Stimulated activated CD4-positive, alpha-beta T cell treated with anti-CD3 and anti-CD28 coated beads, Interleukin-15, amount 100 ng/mL, for 1 hour (primary cell): ENCODE data around the gene F9.
"Not testable (repeated sequence)": the region's sequence is repeated elsewhere in the genome, so short reads cannot be mapped to it uniquely, and the experiment has no call there.

Experiments used
- DNase-seq, 2 donors: peaks; one replicate each; pipeline ENCODE4 v3.0.0-alpha.2; 2020; ENCODE audit warnings: low read depth in 1 of 2, low spot score in 1 of 2

F9 gene

GRCh38 chrX:139530550-139530949, at the start of gene F9:
TSS of gene F9 (plus strand) at chrX:139530739. CDS start at chrX:139530765, 26 bp downstream.
- no peak for DNase-seq

DNA sequence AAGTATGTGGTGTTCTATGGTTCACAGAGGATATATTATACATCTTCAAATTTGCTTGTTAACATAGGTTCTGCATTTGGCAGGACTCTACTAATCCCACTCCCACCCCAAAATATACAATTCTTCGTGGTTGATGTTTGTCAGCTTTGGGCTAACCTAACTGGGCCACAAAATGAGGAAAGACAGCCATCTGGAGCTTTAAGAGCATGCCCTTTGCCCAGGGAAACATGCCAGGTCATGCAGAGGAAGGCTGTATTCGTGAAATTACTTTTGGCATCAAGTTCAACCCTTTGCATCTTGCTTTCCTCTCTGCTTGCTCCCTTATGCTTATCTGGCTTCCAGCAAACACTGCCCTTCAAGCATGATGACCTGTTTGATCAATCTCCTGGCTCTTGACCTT, 46.8 kb upstream of the F9 start:
- no peak for DNase-seq

GRCh38 chrX:139484591-139484990, 45.9 kb upstream of the F9 start:
- DNase-seq, result no peak

DNA sequence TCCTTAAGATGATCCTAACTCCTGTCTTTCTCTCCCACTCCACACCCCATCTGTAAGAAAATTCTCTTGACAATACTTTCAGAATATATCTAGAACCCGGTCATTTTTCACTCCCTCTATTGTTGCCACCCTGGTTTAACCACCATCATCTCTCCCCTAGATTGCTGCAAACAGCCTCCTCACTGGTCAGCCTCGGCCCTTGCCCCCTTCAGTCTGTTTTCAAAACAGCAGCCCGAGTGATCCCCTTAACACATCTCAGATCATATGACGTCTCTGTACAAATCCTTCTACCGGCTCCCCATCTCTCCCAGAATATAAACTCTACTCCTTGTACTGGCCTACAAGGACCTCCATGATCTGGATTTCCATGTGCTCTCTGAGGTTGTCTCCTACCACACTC, 35.2 kb upstream of the F9 start:
- DNase-seq, result no peak

DNA sequence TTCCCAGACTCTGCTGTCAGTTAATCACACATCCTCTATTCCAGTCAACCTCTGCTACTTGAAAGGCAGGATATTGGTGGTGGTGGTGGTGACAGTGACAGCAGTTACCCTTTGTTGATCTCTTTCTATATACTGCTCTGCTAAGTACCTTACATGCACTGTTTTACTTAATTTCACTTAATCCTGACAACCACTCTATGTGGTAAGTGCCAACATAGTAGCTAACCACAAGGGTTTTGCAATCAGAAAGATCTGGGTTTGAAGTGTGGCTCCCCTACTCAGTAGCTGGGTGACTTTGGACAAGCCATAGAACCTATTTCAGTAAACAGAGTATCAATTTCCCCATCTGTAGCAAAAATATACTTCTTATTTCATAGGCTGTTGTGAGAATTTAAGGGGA, 24.2 kb upstream of the F9 start:
- no peak for DNase-seq

- no peak for DNase-seq
Measured at GRCh38 chrX:139508099-139508498, 22.4 kb upstream of the F9 start.

- DNase-seq, result no peak
Measured at GRCh38 chrX:139518475-139518874, 12.1 kb upstream of the F9 start.

DNA sequence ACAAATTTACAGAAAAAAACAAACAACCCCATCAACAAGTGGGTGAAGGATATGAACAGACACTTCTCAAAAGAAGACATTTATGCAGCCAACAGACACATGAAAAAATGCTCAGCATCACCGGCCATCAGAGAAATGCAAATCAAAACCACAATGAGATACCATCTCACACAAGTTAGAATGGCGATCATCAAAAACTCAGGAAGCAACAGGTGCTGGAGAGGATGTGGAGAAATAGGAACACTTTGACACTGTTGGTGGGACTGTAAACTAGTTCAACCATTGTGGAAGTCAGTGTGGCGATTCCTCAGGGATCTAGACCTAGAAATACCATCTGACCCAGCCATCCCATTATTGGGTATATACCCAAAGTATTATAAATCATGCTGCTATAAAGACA, 1.7 kb upstream of the F9 start:
- not testable (repeated sequence) for DNase-seq

DNA sequence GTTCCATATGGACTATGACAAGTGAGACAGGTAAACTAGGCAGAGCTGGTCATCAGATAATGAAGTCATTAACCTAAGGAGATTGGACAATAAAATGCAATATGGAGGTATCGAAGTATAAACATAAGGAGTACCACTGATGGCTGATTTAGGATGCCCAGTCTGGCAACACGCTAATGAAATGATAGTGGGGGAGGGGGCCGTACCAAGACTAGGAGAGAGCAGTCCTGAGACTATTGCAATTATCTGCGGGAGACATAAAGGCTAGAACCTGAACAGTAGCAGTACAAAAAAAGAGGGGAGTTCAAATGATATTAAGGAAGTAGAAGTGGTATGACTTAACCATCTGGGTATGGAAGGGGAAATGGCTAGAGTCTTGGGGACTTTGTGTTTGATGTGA, 2.3 kb downstream of the F9 start:
- no peak for DNase-seq

DNA sequence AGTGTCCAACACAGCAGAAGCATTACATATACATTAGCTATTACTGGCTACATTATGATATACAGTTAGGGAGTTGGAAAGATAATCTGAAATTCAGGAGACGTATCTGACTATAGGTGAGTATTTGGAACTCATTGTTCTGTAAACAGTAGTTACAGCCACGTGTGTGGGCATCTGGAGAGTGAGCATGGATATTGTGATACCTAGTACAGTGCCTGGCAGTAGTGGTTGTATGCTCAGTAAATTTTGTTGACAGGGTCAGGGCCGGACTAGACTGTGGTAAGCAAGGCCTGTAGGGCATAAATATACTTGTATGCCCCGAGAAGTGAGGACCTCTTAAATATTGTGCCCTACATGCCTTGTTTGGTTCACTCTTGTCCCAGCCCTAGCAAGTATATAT, 2.9 kb downstream of the F9 start:
- DNase-seq, result no peak

DNA sequence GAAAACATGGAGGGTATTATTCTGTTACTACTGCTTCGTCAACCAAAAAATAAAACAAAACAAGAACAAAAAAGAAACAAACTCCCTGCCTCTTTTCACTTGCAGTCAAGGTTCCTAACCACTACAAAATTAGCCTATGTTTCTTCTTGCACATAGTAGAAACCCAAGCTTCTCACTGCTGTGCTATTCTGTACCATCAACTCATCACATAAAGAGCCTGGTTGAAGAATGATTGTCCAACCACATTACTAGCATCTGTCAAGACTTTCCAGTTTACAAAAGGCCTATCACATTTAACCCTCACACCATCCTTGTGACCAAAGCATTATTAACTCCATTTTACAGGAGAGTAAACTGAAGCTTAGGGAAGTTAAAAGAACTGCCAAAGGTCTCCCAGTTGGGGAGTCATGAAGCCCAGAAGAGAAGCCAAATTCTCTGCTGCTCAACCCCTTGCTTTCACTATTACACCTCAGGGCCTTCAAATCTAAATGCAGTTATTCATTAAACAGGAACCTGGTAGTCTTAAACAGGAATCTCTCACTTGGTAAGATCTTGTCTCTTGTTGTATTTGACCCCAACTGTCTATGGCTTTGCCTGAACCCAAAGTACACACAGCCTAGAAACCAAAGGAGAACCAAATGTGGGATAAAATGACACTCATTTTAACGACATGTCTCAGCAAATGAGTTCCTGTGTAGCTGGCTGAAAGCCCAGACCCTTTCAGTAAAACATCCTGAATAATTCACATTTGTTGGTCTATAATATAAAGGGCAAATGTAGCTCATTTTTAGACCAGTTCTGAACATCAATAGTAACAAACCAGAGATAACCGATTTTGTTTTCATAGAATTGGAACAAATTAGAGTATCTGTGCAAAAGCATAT, 8.6 kb downstream of the F9 start:
- no peak for DNase-seq

GRCh38 chrX:139542652-139543051, 12.1 kb downstream of the F9 start:
- no peak for DNase-seq

- DNase-seq, result no peak
Measured at GRCh38 chrX:139543920-139544319, 13.4 kb downstream of the F9 start.

DNA sequence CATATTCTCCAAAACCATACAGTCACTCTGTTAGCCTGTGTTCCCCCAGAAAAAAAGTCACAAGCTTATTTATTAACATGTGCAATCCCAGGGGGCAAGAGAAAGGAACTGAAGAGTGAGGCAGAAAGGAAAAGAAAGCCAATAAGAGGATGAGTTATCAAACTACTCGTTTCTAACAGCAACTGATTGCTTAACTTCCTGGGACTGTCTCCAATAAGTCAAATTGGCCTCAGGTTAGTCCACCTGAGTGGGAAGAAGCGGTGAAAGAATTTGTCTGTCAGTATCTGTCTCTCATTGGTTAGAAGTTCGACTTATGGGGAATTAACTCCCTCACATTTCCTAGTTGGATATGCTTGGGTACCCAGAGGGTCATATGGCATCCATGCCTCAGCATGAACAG, 14.1 kb downstream of the F9 start:
- no peak for DNase-seq

GRCh38 chrX:139554376-139554775, 23.8 kb downstream of the F9 start:
- DNase-seq, result no peak

- no peak for DNase-seq
Measured at GRCh38 chrX:139554991-139555675, 24.6 kb downstream of the F9 start.

GRCh38 chrX:139559383-139560042, 29.0 kb downstream of the F9 start:
- DNase-seq, result no peak

DNA sequence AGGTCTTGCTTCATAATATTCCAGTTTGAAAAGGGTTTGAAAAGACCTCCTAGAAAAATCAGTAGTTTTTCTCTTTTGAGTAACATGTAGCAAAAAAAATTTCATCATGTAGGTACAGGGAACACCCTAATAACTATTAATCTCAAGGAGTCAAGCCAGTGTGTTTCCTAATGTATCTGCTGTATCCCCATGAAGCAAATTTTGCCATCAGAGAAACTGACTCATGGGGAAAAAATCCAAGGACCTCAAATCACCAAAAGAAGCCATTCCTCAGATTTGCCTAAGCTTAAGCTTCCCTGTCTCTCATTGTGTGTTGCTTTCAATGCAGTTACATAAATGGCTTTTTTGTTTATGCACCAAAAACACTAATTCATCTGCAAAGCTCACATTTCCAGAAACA, 29.7 kb downstream of the F9 start:
- no peak for DNase-seq

DNA sequence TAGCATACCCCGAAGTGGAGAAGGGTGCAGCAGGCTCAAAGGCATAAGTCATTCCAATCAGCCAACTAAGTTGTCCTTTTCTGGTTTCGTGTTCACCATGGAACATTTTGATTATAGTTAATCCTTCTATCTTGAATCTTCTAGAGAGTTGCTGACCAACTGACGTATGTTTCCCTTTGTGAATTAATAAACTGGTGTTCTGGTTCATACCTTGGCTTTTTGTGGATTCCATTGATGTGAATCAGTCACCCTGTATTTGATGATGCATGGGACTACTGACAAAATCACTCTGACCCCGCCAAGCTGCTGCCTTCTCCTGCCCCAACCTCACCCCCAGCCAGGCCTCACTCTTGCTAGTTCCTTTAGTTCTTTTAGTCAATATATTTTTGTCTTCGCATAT, 32.7 kb downstream of the F9 start:
- no peak for DNase-seq

- DNase-seq, result no peak
Measured at GRCh38 chrX:139566981-139567380, 36.4 kb downstream of the F9 start.

DNA sequence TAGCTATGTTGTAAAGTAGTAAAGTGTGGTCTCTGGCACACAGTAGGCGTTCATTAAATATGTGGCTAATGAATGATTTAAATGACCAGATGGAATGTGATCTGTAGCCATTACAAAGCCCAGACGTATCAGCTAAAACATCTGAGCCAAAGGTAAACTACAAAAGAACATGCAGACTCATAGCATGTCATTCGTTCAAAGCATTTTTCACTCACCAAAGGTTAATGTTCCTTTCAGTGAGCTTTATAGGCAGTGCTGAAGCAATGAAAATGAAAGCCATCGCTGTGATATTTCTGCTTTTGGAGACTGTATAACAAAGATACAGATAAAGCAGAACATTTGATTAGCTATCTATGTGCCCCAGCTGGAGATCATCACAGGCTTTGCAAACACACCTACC, 50.5 kb downstream of the F9 start:
- no peak for DNase-seq

- no peak for DNase-seq
Measured at GRCh38 chrX:139585613-139586012, 55.1 kb downstream of the F9 start.
